IPS-18c (cell line): ENCODE data around the gene MAGI2.
"Not testable (repeated sequence)": the region's sequence is repeated elsewhere in the genome, so short reads cannot be mapped to it uniquely, and the experiment has no call there.

Source experiments
- H3K4me3 ChIP-seq: 2 replicates; pipeline ENCODE4 v1.7.0; 2013; ENCODE audit warnings: low read depth, mild to moderate bottlenecking, low read length, moderate library complexity; ENCODE audit not compliant: insufficient read depth
- H3K9me3 ChIP-seq: one replicate; pipeline ENCODE4 v1.6.1; 2013; ENCODE audit warnings: mild to moderate bottlenecking, low read length, moderate library complexity; ENCODE audit not compliant: control insufficient read depth, insufficient read depth

The MAGI2 gene

DNA sequence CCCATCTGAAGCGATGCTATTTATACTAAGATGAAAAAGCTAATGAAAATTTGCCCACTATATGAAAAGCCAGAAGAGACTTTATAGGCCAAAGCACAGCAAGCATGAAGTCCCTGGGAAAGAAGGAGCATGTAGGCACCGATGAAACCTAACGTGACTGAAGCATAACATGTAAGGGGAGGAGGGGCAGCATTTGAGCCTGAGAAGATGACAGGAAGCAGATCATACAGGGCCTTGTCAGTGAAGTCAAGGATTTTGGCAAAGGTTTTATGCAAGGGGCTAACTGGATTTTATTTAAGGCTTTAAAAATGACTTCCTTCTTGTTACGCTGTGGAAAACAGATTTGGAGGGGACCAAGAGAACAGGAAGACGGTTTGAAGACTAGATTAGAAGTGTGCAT, 910.9 kb downstream of the MAGI2 start:
- Histone ChIP-seq H3K9me3 (no peaks in the 10 kb centered on the region), H3K4me3 (no peak overlapping the region)

DNA sequence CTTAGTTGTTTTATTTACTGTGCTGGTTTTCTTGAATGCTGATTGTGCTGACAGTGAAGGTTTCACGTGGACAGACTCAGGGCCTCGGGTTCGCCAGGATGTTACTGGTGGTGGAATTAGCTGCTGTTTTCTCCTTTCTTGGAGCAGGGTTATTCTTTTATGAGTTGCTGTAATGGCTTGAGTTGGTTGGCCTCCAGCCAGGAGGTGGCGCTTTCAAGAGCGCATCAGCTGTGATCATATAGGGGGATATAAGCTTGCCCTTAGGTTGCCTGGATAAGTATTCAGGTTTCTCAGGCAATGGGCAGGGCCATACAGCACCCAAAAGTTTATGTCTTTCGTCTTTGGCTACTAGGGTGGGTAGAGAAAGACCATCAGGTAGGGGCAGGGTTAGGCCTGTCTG, 913.6 kb downstream of the MAGI2 start:
- H3K4me3 ChIP-seq, result no peak overlapping the region
- H3K9me3 ChIP-seq, result no peaks in the 10 kb centered on the region

- H3K9me3 ChIP-seq, result no peaks in the 10 kb centered on the region
- H3K4me3 ChIP-seq, result no peak overlapping the region
Measured at GRCh38 chr7:78535655-78536054, 917.8 kb downstream of the MAGI2 start.

- H3K9me3 ChIP-seq, result no peaks in the 10 kb centered on the region
- H3K4me3 ChIP-seq, result no peak overlapping the region
Measured at GRCh38 chr7:78530351-78530750, 923.1 kb downstream of the MAGI2 start.

- no peak overlapping the region for H3K4me3 ChIP-seq
- no peaks in the 10 kb centered on the region for H3K9me3 ChIP-seq
Measured at GRCh38 chr7:78529392-78529791, 924.1 kb downstream of the MAGI2 start.

DNA sequence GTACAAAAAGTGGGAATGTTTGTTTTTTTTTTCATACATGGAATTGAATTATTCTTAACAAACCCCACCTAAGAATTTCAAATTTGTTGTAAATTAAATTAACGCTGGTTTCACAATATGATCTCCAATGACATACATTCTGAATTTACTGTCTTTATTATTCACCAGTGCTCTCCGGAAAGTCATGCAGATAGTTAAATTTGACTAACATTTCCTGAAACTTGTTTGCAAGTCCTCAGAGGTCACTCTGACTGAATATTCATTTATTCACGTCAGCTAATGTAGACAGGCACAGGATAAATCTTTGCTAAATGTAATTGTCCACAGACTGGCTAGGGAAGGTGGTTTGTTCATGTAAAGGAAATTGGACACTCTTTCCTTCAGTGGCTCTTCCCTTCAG, 924.5 kb downstream of the MAGI2 start:
- Histone ChIP-seq H3K4me3 (no peak overlapping the region), H3K9me3 (no peaks in the 10 kb centered on the region)

GRCh38 chr7:78523930-78524329, 929.5 kb downstream of the MAGI2 start:
- H3K4me3 ChIP-seq, result no peak overlapping the region
- peaks cover 3% of the 10 kb centered on the region for H3K9me3 ChIP-seq

DNA sequence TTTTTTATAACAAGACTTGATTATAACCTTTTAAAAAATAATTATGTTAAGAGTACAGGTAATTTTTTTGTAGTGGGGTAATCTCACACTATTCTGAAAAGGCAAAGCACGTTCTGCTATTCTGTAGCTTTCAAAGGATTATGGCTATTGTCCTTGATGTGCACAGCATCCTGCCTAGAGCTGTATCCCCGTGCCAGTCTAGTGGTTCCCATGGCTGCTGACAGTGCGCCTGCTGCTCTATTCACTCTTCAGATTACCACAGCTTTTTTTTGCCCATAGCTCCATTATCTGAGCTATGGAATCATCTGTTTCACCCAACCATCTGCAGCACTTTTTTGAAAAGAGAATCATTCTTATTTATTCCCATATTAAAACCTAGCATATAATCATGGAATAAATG, 931.5 kb downstream of the MAGI2 start:
- H3K9me3 ChIP-seq, result peaks cover 3% of the 10 kb centered on the region
- H3K4me3 ChIP-seq, result no peak overlapping the region

- Histone ChIP-seq H3K9me3 (no peaks in the 10 kb centered on the region), H3K4me3 (no peak overlapping the region)
Measured at GRCh38 chr7:78516450-78516849, 937.0 kb downstream of the MAGI2 start.

DNA sequence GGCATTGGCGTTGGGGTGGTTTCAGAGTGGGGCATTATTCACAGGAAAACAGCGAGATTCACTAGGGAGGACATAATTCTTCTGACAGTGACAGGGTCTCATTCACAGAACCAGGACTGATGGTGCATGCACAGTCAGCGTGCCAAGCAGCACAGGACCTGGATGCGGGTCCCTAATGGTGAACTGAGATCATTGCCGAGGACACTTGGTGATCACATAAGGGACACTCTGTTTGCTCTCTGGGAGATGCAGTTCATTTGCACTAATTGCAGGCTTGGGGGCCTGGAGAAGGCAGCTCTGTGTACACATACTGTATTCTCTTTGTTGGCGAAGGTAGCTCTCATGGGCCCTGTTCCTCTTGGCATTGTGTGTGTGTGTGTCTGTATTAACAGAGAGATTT, 938.8 kb downstream of the MAGI2 start:
- Histone ChIP-seq H3K4me3 (no peak overlapping the region; the same call in 1 of the 2 replicates), H3K9me3 (no peaks in the 10 kb centered on the region)

DNA sequence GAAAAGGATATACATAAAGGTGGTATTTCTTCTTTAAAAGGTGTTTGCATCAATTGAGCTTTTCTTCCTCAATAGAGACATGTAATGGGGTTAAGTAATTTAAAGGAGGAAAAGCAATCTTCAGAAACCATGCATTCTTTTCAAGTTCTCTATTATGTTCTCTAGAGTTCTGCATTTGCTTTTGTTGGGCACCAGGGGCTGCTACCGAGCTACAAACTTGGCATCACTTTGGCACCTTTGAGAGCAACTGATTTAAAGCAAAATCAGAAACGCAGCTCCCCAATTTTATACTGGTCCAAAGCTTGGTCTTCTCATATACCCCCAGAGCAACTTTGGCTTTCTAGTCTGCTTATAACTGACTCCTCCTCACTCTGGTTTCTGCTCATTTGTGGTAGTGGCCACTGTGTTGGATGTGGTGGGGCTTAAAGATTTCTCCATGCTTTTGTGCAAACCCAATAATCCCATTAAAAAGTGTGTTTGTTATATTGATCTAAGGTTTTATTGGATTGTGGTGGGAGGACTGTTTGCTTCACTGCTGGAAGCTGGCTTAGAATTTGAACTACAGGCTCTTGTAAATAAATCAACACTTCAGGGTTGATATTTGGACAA, 942.8 kb downstream of the MAGI2 start:
- H3K4me3 ChIP-seq, result no peak overlapping the region
- H3K9me3 ChIP-seq, result no peaks in the 10 kb centered on the region

DNA sequence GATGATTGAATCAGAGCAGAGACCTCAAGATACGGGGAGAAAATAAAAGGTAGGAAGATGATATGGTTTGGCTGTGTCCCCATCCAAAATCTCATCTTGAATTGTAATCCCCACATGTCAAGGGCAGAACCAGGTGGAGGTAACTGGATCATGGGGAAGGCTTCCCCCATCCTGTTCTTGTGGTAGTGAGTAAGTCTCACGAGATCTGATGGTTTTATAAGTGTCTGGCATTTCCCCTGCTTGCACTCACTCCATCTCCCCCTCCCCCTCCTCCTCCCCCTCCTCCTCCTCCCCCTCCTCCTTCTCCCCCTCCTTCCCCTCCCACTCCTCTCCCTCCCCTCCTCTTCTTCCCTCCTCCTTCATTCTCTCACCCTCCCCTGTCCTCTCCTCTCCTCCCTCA, 950.2 kb downstream of the MAGI2 start:
- H3K4me3 ChIP-seq, H3K9me3 ChIP-seq: not testable (repeated sequence)

- no peak overlapping the region for H3K4me3 ChIP-seq
- H3K9me3 ChIP-seq, result no peaks in the 10 kb centered on the region
Measured at GRCh38 chr7:78501064-78501463, 952.4 kb downstream of the MAGI2 start.

DNA sequence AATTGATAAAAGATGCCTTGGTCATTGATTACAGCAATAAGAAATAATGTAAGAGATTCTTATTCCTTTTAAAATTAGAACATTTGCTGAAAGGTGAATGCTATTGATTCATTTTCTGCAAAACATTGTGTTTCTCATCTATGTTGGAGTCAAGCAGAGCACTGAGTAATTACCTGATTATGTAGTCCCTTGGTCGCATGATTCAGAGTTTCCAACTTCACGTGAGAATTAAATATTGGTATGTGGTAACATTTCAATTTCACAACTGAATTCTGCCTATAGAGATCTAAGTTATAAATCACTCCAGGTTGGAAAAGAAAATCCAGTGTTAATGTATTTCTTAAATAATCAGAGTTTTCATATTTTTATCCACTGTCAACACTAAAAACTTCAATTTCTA, 953.5 kb downstream of the MAGI2 start:
- H3K4me3 ChIP-seq, result no peak overlapping the region

GRCh38 chr7:78499283-78499682, 954.2 kb downstream of the MAGI2 start:
- H3K4me3 ChIP-seq, result no peak overlapping the region

More for the DNA sequence above, 953.5 kb downstream of the MAGI2 start:
- no peaks in the 10 kb centered on the region for H3K9me3 ChIP-seq

DNA sequence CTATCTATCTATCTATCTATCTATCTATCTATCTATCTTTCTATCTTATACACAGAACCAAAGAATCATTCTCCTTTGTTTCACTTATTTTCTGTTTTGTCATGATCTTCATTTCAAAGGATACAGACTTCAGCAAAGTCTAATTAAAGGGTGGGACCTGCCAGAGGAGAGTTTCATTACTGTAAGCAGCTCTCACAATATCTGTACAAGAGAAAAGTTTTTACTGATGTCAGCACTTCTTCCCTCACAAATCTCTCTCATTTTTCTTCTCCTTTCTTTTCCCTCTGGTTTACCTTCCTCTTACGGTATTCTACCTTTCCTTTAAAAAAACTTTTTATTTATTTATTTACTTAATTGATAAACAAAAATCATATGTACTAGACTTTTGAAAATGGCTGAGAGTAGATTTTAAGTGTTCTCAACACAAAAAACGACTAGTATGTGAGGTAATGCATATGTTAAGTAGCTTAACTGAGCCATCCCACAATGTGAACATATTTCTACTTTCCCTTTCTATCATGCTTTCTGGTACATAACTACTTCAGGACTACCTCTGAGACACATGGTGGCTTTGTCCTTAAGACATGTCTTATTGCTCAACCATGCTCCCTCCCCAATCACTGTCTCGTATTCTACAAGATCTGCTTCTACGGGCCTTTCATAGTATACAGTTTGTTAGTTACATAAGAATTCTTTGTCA, 955.6 kb downstream of the MAGI2 start:
- Histone ChIP-seq H3K9me3 (no peaks in the 10 kb centered on the region), H3K4me3 (no peak overlapping the region)

More at GRCh38 chr7:78499283-78499682, 954.2 kb downstream of the MAGI2 start:
- H3K9me3 ChIP-seq, result no peaks in the 10 kb centered on the region

GRCh38 chr7:78496096-78496630, 957.3 kb downstream of the MAGI2 start:
- Histone ChIP-seq H3K4me3 (no peak overlapping the region), H3K9me3 (no peaks in the 10 kb centered on the region)

GRCh38 chr7:78493401-78493800, 960.1 kb downstream of the MAGI2 start:
- Histone ChIP-seq H3K9me3 (no peaks in the 10 kb centered on the region), H3K4me3 (no peak overlapping the region)
